Measurements from ENCODE around the gene DNASE1L3.

The DNASE1L3 gene

DNA sequence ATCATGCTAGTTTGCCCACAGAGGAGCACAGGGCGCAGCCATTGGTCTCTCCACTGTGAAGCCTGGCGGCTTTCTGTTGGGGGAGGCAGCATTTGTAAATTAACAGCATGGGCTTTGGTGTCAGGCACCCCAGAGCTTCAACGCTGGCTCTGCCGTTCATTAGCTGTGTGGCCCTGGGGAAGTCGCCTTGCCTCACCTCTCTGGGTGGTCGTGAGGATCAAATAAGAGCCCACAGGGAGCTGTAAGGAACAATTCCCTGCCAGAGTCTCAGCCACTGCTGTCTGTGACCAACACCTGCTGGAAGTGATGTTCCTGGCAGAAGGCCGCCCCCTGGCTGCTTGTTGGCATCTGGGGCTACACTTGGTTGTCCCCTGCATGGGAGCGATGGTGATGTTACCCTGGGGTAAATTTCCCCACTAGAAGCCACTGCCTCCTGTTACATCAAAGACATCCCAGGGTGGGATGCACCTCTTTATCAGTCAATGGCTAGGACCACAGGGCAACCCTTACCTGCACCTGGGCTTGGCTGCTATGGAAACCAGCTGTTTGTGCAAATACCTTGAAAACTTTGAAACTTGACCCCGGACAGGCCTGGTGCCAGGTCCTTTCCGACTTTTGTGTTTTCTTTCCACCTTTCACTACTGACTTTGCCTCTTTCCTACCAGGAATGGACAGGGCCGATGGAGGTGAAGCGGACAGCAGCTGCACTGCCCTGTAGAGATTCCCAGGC is 36.9 kb downstream of the DNASE1L3 start:
- peak overlapping the region in 1 of 2 donors; percentile 16 for H3K27ac ChIP-seq
- TF ChIP-seq, protein P1, sequence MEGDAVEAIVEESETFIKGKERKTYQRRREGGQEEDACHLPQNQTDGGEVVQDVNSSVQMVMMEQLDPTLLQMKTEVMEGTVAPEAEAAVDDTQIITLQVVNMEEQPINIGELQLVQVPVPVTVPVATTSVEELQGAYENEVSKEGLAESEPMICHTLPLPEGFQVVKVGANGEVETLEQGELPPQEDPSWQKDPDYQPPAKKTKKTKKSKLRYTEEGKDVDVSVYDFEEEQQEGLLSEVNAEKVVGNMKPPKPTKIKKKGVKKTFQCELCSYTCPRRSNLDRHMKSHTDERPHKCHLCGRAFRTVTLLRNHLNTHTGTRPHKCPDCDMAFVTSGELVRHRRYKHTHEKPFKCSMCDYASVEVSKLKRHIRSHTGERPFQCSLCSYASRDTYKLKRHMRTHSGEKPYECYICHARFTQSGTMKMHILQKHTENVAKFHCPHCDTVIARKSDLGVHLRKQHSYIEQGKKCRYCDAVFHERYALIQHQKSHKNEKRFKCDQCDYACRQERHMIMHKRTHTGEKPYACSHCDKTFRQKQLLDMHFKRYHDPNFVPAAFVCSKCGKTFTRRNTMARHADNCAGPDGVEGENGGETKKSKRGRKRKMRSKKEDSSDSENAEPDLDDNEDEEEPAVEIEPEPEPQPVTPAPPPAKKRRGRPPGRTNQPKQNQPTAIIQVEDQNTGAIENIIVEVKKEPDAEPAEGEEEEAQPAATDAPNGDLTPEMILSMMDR (IDR thresholded peaks at IDR 0.05): no peak
- H3K4me3 ChIP-seq: no peak overlapping the region
- no peak for DNase-seq (ENCODE audit: low spot score)

- TF ChIP-seq, protein P1 (IDR thresholded peaks at IDR 0.05): no peak
- H3K4me3 ChIP-seq: no peak overlapping the region
- peak overlapping the region in 1 of 2 donors; percentile 16 for H3K27ac ChIP-seq
- no peak for DNase-seq (ENCODE audit: low spot score)
Measured at GRCh38 chr3:58173029-58173668, 37.6 kb downstream of the DNASE1L3 start.

GRCh38 chr3:58171126-58171525 is 39.6 kb downstream of the DNASE1L3 start:
- TF ChIP-seq, protein P1 (IDR thresholded peaks at IDR 0.05): no peak
- Histone ChIP-seq H3K27ac (no peak overlapping the region), H3K4me3 (no peak overlapping the region)
- no peak for DNase-seq (ENCODE audit: low spot score)

- H3K4me3 ChIP-seq: no peak overlapping the region
- TF ChIP-seq, protein P1 (IDR thresholded peaks at IDR 0.05): no peak
- H3K27ac ChIP-seq: no peak overlapping the region
- DNase-seq (ENCODE audit: low spot score): no peak
Measured at GRCh38 chr3:58170376-58170775, 40.4 kb downstream of the DNASE1L3 start.

DNA sequence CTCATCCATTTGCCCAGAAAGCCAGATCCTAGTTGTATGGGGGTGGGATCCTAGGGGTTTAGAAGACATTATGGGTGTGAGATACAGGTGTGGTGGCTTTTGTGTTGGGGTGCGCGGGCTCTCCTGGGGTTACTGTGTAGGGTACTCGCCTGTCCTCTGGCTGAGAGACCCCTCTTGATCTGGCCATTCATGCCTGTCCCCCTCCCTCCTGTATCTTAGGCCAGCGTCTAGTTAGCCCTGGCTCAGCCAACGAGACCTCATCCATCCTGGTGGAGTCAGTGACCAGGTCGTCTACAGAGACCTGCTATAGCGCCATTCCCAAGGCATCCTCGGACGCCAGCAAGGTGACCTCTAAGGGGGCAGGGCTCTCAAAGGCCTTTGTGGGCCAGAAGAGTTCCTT is 41.4 kb downstream of the DNASE1L3 start:
- DNase-seq (ENCODE audit: low spot score): no peak
- no peak overlapping the region for H3K4me3 ChIP-seq
- H3K27ac ChIP-seq: no peak overlapping the region
- TF ChIP-seq, protein P1 (IDR thresholded peaks at IDR 0.05): no peak

DNA sequence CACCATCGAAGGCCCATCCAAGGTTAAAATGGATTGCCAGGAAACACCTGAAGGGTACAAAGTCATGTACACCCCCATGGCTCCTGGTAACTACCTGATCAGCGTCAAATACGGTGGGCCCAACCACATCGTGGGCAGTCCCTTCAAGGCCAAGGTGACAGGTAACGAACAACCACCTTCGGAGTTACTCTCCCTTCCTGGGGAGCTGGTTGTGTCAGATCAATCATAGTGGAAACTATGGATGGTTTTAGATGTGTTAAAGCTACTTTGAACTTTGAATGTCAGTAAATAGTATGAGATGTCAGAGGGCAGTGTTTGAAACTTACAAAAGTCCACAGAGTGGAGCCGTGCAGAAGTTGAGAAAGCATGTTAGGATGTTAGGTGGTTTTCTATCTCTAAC is 42.3 kb downstream of the DNASE1L3 start:
- TF ChIP-seq, protein P1 (IDR thresholded peaks at IDR 0.05): no peak
- H3K4me3 ChIP-seq: no peak overlapping the region
- H3K27ac ChIP-seq: peak overlapping the region in 1 of 2 donors; percentile 64
- no peak for DNase-seq (ENCODE audit: low spot score)

Data from coronary artery (tissue), 2 donors.